IMR-90 (cell line): ENCODE measurements around the gene LUC7L. TPM values are rescaled to one million over a fixed set of nuclear protein-coding genes. Genes with fewer than 3 reads are reported as not detected.

Source experiments
- ATAC-seq: fragments of 200-7000 bp; cut with Tn5 transposase; 2 replicates; pipeline ENCODE4 v1.9.1; 2020; ENCODE audit warnings: low read depth, mild to moderate bottlenecking, moderate library complexity
- BruUV-seq: library from RNA; stranded (reverse); fragments of 400-500 nt; replicated peaks from 2 replicates; lab custom pipeline; 2021; lab: Mats Ljungman, UMichigan
- CTCF ChIA-PET: fragments of 300-600 bp; formaldehyde crosslinking; extraction: SDS; loops from one replicate; lab custom pipeline; 2021; ENCODE audit warnings: antibody characterized with exemption; lab: Yijun Ruan, JAX
- POLR2A ChIA-PET: fragments of 300-600 bp; sonication (Branson Sonifier 250); formaldehyde crosslinking; loops from one replicate; lab custom pipeline; 2022; ENCODE audit warnings: antibody characterized with exemption; ENCODE audit not compliant: unreplicated experiment; lab: Charles Lee
- DNase-seq: peaks from one replicate; pipeline ENCODE4 v3.0.0; 2013
- H2AFZ ChIP-seq: replicated peaks from 2 replicates; pipeline ENCODE3; 2013; ENCODE audit warnings: low read length, mild to moderate bottlenecking; ENCODE audit not compliant: poor library complexity
- H2AK5ac ChIP-seq: 2 replicates; pipeline ENCODE4 v1.6.1; 2013; ENCODE audit warnings: low read depth, low read length, inconsistent platforms
- H2AK9ac ChIP-seq: replicated peaks from 2 replicates; pipeline ENCODE3; 2013; ENCODE audit warnings: mild to moderate bottlenecking, low read depth, low read length, moderate library complexity; ENCODE audit not compliant: poor library complexity
- H2BK120ac ChIP-seq: 2 replicates; pipeline ENCODE4 v1.6.1; 2013; ENCODE audit warnings: low read depth, low read length, inconsistent platforms
- H2BK15ac ChIP-seq: 3 replicates; pipeline ENCODE4 v1.6.1; 2013; ENCODE audit warnings: low read depth, low read length, inconsistent platforms
- H2BK20ac ChIP-seq: 2 replicates; pipeline ENCODE4 v1.6.1; 2013; ENCODE audit warnings: low read depth, mild to moderate bottlenecking, inconsistent platforms, low read length, moderate library complexity
- H2BK5ac ChIP-seq: 2 replicates; pipeline ENCODE4 v1.6.1; 2013; ENCODE audit warnings: mild to moderate bottlenecking, low read depth, low read length, inconsistent platforms; ENCODE audit not compliant: poor library complexity, severe bottlenecking
- H3K14ac ChIP-seq: replicated peaks from 2 replicates; pipeline ENCODE4 v1.6.1; 2013; ENCODE audit warnings: low read depth, low read length, inconsistent platforms
- H3K18ac ChIP-seq: 2 replicates; pipeline ENCODE4 v1.6.1; 2013; ENCODE audit warnings: low read depth, low read length, control low read depth
- H3K23ac ChIP-seq: 2 replicates; pipeline ENCODE4 v1.6.1; 2013; ENCODE audit warnings: low read depth, low read length, inconsistent platforms
- H3K27ac ChIP-seq: 2 replicates; pipeline ENCODE4 v1.5.1; 2013; ENCODE audit warnings: mild to moderate bottlenecking, control low read depth, low read length; ENCODE audit not compliant: insufficient read depth
- H3K27me3 ChIP-seq: 2 replicates; pipeline ENCODE4 v1.6.1; 2013; ENCODE audit warnings: low read length; ENCODE audit not compliant: control insufficient read depth, insufficient read depth
- H3K36me3 ChIP-seq: 2 replicates; pipeline ENCODE4 v1.6.1; 2013; ENCODE audit warnings: low read length, mixed read lengths; ENCODE audit not compliant: control insufficient read depth, insufficient read depth
- H3K4ac ChIP-seq: 2 replicates; pipeline ENCODE4 v1.6.1; 2013; ENCODE audit warnings: low read depth, low read length, inconsistent platforms
- H3K4me1 ChIP-seq: 2 replicates; pipeline ENCODE4 v1.6.1; 2013; ENCODE audit warnings: low read length, mixed read lengths; ENCODE audit not compliant: control insufficient read depth, insufficient read depth
- H3K4me2 ChIP-seq: 2 replicates; pipeline ENCODE4 v1.6.1; 2013; ENCODE audit warnings: low read depth, mild to moderate bottlenecking, control low read depth, low read length, moderate library complexity
- H3K4me3 ChIP-seq: 2 replicates; pipeline ENCODE4 v1.5.1; 2013; ENCODE audit warnings: low read depth, mild to moderate bottlenecking, control low read depth, low read length, moderate library complexity; ENCODE audit not compliant: insufficient read depth
- H3K56ac ChIP-seq: 2 replicates; pipeline ENCODE4 v1.6.1; 2013; ENCODE audit warnings: low read length, inconsistent platforms; ENCODE audit not compliant: insufficient read depth; ENCODE audit errors: extremely low read depth
- H3K79me1 ChIP-seq, 2 experiments: 2 replicates each; pipeline ENCODE4 v1.6.1; 2013; ENCODE audit warnings: low read length in 2 of 2, inconsistent platforms in 1 of 2, low read depth in 1 of 2
- H3K9ac ChIP-seq: 2 replicates; pipeline ENCODE4 v1.6.1; 2013; ENCODE audit warnings: low read depth, low read length, control low read depth
- H3K9me1 ChIP-seq: 2 replicates; pipeline ENCODE4 v1.6.1; 2013; ENCODE audit warnings: low read length, inconsistent platforms; ENCODE audit not compliant: insufficient read depth
- H3K9me3 ChIP-seq: 2 replicates; pipeline ENCODE4 v1.6.1; 2013; ENCODE audit warnings: low read length; ENCODE audit not compliant: control insufficient read depth, insufficient read depth
- H4K20me1 ChIP-seq: 2 replicates; pipeline ENCODE4 v1.6.1; 2013; ENCODE audit warnings: low read length, inconsistent platforms; ENCODE audit not compliant: insufficient read depth
- H4K5ac ChIP-seq: 2 replicates; pipeline ENCODE4 v1.6.1; 2013; ENCODE audit warnings: mild to moderate bottlenecking, low read depth, low read length, control low read depth
- H4K8ac ChIP-seq, 2 experiments: 2 replicates each; pipeline ENCODE4 v1.6.1; 2013; ENCODE audit warnings: low read depth in 2 of 2, low read length in 2 of 2, control low read depth in 1 of 2, inconsistent platforms in 1 of 2
- H4K91ac ChIP-seq: 2 replicates; pipeline ENCODE4 v1.6.1; 2013; ENCODE audit warnings: low read depth, low read length, inconsistent platforms; ENCODE audit not compliant: insufficient read depth
- CEBPB ChIP-seq: IDR thresholded peaks from 2 replicates; pipeline ENCODE4 v1.6.1; 2012; ENCODE audit warnings: low read depth, low read length, improper control_type of control experiment
- WGBS, 2 experiments: methylation state at CpG; one replicate each; pipeline versions ENCODE4 v1.1.5 to v1.1.7; 2013; ENCODE audit warnings: missing lambda C conversion rate in 2 of 2; ENCODE audit not compliant: insufficient read length in 1 of 2; ENCODE audit errors: extremely low coverage in 2 of 2; 5-methylcytosine and 5-hydroxymethylcytosine counted together
- dilution Hi-C: fragments of 300-500 bp; cut with HindIII; formaldehyde crosslinking; loops from one replicate; pipeline ENCODE4 v1.14.3; 2018; ENCODE audit warnings: low sequenced_read_pairs; ENCODE audit not compliant: unreplicated experiment
- in situ Hi-C: fragments of 300-500 bp; cut with MboI; formaldehyde crosslinking; loops from 3 replicates; pipeline ENCODE4 v1.14.3; 2019; ENCODE audit warnings: low sequenced_read_pairs, inconsistent platforms, mixed read lengths
- intact Hi-C: fragments of 100-400 bp; cut with micrococcal nuclease; formaldehyde crosslinking; loops from 2 replicates; pipeline ENCODE4 v1.10.0; 2022
- polyA plus RNA-seq, 3 experiments: library from polyadenylated mRNA; depleted of rRNA; stranded (reverse); fragments of >200 nt; gene quantifications; 2 replicates each; pipeline ENCODE4 v1.2.3, GENCODE V29; 2012; ENCODE audit warnings: low replicate concordance in 1 of 3
- total RNA-seq: library from RNA; depleted of rRNA; stranded (reverse); fragments of >200 nt; gene quantifications from 2 replicates; pipeline ENCODE4 v1.2.3, GENCODE V29; 2012

The LUC7L gene
- total and polyA plus RNA-seq, 2 of the 4 experiments (the other 2 are of a cell fraction) = 21.5 to 55.6 TPM

GRCh38 chr16:255183-255582 is 25.9 kb upstream of the LUC7L start:
- no peak overlapping the region for H3K23ac ChIP-seq
- no peak overlapping the region for H3K56ac ChIP-seq
- peaks cover 27% of the 10 kb centered on the region for H3K36me3 ChIP-seq
- H3K79me1 ChIP-seq = no peaks in the 10 kb centered on the region
- no peak overlapping the region for H2BK15ac ChIP-seq
- no peak overlapping the region for H4K8ac ChIP-seq
- H3K9me1 ChIP-seq = no peaks in the 10 kb centered on the region
- no peak overlapping the region for H3K4me3 ChIP-seq
- no peak overlapping the region for H4K91ac ChIP-seq
- CTCF ChIA-PET = no interaction called here
- H3K4me2 ChIP-seq = no peak overlapping the region
- no peak overlapping the region for H2BK120ac ChIP-seq
- no peak overlapping the region for H2BK20ac ChIP-seq
- H3K4me1 ChIP-seq = no peaks in the 10 kb centered on the region
- POLR2A ChIA-PET = no interaction called here
- no peaks in the 10 kb centered on the region for H3K27me3 ChIP-seq
- in situ Hi-C loops = no loop called here
- no peak overlapping the region for H2AK5ac ChIP-seq
- H3K27ac ChIP-seq = no peak overlapping the region
- no peak overlapping the region for H3K18ac ChIP-seq
- intact Hi-C loops = no loop called here
- dilution Hi-C loops = no loop called here
- no peak for ATAC-seq
- H3K4ac ChIP-seq = no peak overlapping the region
- no TSS peak for BruUV-seq
- H2BK5ac ChIP-seq = no peak overlapping the region
- no peak overlapping the region for H4K5ac ChIP-seq
- TF ChIP-seq CEBPB = no peak
- no peak overlapping the region for H2AFZ ChIP-seq
- H2AK9ac ChIP-seq = no peak overlapping the region
- no peak overlapping the region for H3K9ac ChIP-seq
- H4K20me1 ChIP-seq = no peaks in the 10 kb centered on the region
- no peaks in the 10 kb centered on the region for H3K9me3 ChIP-seq
- no peak overlapping the region for H3K14ac ChIP-seq
- no peak for DNase-seq
- no CpG with 5 or more reads among the region's 6 CpGs for WGBS, 2 experiments
